Measurements from ENCODE around the gene MYCN.

Gene MYCN

GRCh38 chr2:15990151-15991101 lies 50.1 kb downstream of the MYCN start:
- in situ Hi-C loops (cut with MboI; ENCODE audit: low sequenced_read_pairs, unreplicated experiment), result no loop called here
- no peak for TF ChIP-seq CTCF (IDR thresholded peaks at IDR 0.05; ENCODE audit: borderline replicate concordance, control extremely low read depth, extremely low read depth, insufficient read depth, missing control alignments)
- DNase-seq (ENCODE audit: low spot score), result no peak

GRCh38 chr2:15991231-15991630 lies 50.9 kb downstream of the MYCN start:
- TF ChIP-seq CTCF (IDR thresholded peaks at IDR 0.05; ENCODE audit: borderline replicate concordance, control extremely low read depth, extremely low read depth, insufficient read depth, missing control alignments), result no peak
- DNase-seq (ENCODE audit: low spot score), result no peak
- in situ Hi-C loops (cut with MboI; ENCODE audit: low sequenced_read_pairs, unreplicated experiment), result no loop called here

- no peak for DNase-seq (ENCODE audit: low spot score)
- in situ Hi-C loops (cut with MboI; ENCODE audit: low sequenced_read_pairs, unreplicated experiment), result no loop called here
- no peak for TF ChIP-seq CTCF (IDR thresholded peaks at IDR 0.05; ENCODE audit: borderline replicate concordance, control extremely low read depth, extremely low read depth, insufficient read depth, missing control alignments)
These were observed 52.3 kb downstream of the MYCN start for GRCh38 chr2:15992457-15993231.

- TF ChIP-seq CTCF (IDR thresholded peaks at IDR 0.05; ENCODE audit: borderline replicate concordance, control extremely low read depth, extremely low read depth, insufficient read depth, missing control alignments), result no peak
- in situ Hi-C loops (cut with MboI; ENCODE audit: low sequenced_read_pairs, unreplicated experiment), result no loop called here
- DNase-seq (ENCODE audit: low spot score), result no peak
These were observed 52.9 kb downstream of the MYCN start for GRCh38 chr2:15993232-15993610.

- in situ Hi-C loops (cut with MboI; ENCODE audit: low sequenced_read_pairs, unreplicated experiment), result no loop called here
- DNase-seq (ENCODE audit: low spot score), result no peak
- no peak for TF ChIP-seq CTCF (IDR thresholded peaks at IDR 0.05; ENCODE audit: borderline replicate concordance, control extremely low read depth, extremely low read depth, insufficient read depth, missing control alignments)
These were observed 53.3 kb downstream of the MYCN start for GRCh38 chr2:15993666-15994065.

- no peak for TF ChIP-seq CTCF (IDR thresholded peaks at IDR 0.05; ENCODE audit: borderline replicate concordance, control extremely low read depth, extremely low read depth, insufficient read depth, missing control alignments)
- in situ Hi-C loops (cut with MboI; ENCODE audit: low sequenced_read_pairs, unreplicated experiment), result no loop called here
- no peak for DNase-seq (ENCODE audit: low spot score)
These were observed 55.3 kb downstream of the MYCN start for GRCh38 chr2:15995603-15996002.

Data from GM13976 (cell line).